GM18867 (cell line): Measurements from ENCODE around the gene DDX49.
"Not testable (repeated sequence)": the region's sequence is repeated elsewhere in the genome, so short reads cannot be mapped to it uniquely, and the experiment has no call there.

ENCODE experiments used
- ATAC-seq: cut with Tn5 transposase; IDR thresholded peaks from one replicate; pipeline ENCODE4 v1.9.1; 2021; ENCODE audit warnings: mild to moderate bottlenecking, moderate library complexity; ENCODE audit not compliant: unreplicated experiment

The DDX49 gene

DNA sequence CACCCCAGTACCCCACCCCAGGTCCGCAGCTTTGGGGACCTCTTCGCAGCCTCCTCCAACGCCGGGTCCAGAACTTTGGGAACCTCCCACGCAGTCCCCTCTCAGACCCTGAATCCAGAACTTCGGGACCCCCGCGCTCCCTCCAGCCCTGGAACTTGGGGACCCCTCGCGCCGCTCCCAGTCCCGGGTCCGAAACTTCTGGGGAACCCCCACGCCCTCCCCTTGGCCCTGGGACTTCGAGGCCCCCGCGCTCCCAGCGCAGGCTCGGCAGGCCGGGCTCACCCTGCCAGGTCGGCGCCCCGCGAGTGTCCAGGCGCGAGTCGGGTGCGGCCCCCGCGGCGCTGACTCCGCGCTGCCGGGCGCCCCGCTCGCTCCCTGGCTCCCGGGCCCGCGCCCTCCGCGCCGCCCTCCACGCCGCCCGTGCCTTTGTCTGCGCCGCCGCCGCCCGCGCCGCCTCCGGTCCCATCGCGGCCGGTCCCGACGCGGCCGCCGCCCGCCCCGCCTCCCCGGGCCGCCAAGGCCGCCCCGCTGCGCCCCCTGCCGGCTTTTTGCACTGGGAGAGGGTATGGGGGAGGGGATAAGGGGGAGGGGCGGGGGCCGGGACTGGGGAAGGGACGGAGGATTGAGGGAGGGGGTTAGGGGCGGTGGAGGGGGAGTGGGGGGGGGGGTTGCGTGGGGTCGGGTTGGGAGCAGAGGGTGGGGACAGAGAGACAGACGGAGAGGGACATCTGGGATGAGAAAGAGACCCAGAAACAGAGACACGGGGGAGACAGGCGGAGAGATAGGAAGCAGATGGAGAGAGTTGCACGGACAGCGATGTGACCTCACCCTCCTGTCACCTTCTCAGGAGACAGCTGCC lies 21.5 kb downstream of the DDX49 start, which contains the start of gene HOMER3:
TSS of gene HOMER3 (minus strand) at position 449 of the 859 bp plus-strand sequence. CDS start 2,235 bp downstream, outside the sequence.
- ATAC-seq, result peak; percentile 69

DNA sequence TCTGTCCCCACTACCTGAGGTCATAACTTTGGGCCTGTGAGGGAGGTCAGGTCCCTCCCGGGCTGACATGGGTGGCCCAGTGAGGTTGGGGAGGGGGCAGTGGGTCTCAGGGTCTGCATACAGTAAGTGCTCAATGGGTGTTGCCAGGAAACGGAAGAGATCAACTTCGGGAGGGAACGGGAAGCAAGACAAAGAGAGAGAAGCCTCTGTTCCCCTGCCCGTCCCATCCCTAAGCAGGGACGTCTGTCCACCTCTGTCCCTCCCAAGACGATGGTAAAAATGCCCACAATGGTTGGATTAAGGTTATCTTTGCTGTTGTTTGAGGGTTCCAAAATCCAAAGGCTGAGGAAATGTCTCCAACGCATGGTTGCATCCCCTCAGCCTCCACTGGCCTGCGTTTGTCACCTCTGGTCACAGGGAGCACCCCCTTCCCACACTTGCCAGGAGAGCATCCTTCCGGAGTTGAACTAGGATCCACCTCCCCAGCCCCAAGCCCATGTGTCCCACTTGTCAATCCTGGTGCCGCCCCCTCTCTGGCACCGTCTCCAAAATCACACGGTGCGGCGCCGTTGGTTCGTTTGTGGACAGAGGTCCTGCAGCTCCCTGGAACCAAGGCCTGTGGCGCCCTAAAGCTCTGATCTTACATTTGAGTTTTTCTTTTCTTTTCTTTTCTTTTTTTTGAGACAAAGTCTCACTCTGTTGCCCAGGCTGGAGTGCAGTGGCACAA lies 22.3 kb downstream of the DDX49 start:
- no peak for ATAC-seq

DNA sequence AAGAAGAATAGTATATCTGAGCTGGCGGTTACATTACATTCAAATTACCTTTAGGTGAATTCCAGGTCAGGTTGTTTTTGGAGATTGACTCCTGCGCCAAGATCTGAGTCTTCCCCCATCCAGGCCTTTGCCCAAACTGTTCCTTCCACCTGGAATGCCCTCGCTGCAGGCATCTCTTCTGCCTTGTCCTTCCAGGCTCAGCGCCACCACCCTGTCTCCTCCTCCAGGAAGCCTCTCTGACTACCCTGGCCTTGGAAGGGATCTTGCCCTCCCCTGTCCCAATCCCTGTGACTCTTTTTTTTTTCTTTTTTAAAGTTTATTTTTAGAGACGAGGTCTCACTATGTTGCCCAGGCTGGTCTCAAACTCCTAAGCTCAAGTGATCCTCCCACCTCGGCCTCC lies 23.2 kb downstream of the DDX49 start:
- no peak for ATAC-seq

DNA sequence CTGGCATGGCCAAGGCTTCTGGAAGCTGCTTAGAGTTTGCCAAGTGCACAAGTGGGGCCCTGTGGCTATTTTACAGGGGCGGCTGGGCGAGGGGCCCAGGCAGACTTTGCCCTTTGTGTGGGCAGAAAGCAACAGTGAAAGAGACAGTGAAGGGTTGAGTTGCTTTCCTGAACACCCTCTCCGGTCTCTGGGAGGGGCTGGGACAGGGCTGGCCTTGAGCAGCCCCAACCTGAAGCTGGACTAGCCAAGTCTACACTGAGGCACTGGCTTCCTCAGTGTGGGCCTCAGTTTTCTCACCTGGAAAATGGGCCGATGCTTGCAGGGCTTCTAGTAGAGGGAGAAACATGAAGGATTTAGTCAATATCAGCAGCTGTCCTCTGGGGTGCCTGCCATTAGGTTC lies 23.9 kb downstream of the DDX49 start:
- no peak for ATAC-seq

DNA sequence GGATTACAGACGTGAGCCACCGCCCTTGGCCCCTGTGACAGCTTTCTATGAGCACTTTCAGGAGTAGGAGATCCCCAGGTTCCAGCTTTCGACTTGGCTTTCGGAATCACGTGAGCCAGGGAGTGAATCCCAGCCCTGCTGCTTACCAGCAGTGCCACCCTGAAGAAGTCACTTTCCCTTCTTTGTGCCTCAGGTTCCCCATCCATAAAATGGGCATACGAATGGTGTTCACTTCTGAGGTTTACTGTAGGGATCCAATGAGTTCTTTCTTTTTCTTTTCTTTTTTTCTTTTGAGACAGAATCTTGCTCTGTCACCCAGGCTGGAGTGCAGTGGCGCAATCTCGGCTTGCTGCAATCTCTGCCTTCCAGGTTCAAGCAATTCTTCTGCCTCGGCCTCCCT lies 25.8 kb downstream of the DDX49 start:
- ATAC-seq, result no peak

DNA sequence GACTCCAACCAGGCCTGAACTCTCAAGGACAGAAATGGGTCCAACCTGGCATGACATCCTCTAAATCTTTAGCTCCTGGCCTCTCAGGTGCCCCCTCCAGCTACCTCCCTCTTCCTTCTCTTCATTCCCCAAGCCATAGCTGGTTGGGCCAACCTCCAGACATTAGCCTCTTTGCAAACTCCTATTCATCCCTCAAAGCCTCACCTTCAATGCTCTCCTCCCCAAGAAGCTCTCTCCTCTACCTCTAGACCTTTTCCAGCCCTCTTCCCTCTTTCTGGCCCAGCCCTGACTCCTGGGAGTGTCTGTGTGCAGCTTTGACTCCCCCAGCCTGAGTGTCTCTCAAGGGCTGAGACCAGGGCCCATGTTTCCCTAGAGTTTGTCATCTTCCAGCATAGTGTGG lies 26.8 kb downstream of the DDX49 start:
- no peak for ATAC-seq

DNA sequence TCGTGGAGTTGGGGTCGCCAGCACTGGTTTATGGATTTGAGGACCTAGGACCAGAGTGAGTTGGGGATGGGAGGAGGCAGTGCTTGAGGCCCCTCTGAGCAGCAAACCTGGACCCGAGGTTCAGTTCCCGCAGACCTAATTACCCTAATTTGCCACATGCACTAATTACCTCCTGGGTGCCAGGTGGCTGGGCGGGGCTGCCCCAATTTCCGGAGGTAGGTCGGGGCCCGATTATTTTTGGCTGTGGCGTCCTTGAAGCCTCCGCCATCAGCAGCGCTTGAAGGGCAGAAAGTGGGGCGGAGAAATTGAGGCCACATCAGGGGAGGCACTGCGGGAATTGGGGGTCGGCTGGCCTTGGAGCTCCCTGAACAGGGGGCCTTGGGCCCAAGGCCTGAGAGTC lies 27.4 kb downstream of the DDX49 start:
- no peak for ATAC-seq

DNA sequence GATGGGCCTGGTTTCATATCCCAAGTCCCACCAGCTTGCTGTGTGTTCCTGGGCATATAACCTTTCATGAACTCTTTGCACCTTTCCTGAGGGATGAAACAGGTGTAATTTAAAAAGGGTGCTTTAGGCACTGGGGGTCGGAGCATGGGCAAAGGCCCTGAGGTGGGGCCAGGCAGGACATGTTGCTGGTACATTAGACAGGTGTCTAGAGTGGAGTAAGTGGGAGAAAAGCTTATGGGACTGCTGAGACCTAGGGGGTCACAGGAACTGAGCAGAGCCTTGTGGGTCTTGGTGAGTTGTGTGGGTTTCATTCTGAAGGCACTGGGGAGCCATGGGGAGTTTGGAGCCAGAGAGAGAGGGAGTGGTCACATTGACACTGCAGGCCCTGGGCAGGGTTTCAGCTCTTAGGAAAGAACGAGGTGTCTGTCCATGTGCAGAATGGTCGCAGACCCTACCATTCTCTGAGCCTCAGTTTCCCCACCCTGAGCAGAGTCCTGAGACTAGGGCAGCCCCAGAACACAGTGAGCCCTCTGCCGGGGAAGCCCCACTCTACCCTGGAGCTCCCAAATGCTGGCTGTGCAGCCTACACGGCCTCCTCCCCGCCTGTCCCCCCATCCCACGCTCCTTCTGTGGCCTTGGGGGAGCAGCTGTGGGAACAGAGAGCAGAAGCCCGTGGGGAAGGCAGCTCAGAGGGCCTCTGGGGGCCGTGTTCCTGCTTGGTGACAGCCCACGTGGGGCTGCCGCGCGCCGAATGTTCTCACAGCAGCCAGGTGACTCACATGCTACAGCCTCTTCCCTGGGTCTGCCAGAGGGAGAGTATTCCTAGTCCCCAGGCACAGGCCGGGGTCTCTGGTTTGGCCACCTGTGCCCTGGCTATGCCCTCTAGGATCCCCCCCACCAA lies 28.8 kb downstream of the DDX49 start:
- ATAC-seq, result no peak

DNA sequence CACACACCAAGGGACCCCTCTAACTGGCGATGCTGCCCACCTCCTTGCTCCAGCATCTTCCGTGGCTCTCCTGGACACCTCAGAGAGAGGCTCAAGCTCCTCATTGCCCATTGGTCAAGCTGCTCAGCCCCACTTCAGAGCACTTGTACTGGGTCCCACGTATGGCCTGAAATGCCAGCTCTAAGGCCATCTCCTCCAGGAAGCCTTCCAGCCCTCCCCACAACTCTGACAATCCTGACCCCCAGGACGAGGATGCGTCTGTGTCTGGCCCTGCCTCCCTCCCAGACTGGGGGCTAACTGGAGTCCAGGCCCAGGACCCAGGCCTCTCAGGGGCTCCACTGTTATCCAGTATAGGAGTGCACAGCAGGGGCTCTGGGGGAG lies 29.5 kb downstream of the DDX49 start:
- no peak for ATAC-seq

DNA sequence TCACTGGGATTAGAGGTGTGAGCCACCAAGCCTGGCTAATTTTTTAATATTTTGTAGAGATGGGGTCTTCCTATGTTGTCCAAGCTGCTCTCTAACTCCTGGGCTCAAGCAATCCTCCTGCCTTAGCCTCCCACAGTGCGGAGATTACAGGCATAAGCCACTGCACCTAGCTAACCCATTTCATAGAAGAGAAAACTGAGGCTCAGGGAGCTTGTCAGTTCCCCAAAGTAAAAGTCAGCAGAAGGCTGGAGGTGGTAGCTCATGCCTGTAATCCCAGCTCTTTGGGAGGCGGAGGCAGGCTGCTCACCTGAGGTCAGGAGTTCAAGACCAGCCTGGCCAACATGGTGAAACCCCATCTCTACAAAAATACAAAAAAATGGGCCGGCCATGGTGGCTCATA lies 30.3 kb downstream of the DDX49 start:
- no peak for ATAC-seq

DNA sequence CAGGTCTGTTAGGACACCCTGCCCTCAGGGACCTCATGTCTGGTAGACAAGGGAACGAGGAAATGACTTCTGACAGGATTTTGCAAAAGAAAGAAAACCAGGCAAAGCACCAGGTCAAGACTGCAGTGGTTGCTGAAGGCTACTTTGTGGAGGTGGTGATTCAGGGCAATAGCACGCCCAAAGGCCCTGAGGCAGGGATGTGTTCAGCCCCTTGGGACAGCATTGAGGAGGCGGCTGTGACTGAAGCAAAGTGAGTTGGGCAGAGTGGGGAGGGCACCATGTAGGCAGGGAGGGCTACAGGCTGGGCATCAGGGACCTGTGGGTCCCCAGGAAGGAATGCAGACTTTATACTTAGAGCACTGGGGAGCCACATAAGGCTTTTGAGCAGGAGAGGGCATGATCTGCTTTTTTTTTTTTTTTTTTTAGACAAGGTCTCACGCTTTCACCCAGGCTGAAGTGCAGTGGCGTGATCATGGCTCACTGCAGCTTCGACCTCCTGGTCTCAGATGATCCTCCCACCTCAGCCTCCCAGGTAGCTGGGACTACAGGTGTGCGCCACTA lies 32.3 kb downstream of the DDX49 start:
- no peak for ATAC-seq

DNA sequence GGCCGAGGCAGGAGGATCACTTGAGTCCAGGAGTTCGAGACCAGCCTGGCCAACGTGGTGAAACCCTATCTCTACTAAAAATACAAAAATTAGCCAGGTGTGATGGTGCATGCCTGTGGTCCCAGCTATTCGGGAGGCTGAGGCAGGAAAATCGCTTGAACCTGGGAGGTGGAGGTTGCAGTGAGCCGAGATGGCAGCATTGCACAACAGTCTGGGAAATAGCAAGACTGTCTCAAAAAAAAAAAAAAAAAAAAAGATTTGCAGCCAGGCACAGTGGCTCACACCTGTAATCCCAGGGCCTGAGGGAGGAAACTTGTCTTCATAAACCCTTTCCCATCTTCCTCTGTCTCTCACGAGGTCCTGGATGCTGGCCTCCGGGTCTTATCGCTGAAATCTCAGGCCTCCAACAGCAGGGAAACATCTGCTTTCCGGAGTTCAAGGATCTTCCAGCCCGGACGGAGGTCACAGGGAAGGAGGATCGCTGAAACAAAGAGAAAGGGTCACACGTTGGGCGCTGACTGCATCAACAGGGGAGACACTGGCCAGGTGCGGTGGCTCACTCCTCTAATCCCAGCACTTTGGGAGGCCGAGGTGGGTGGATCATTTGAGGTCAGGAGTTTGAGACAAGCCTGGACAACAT lies 33.0 kb downstream of the DDX49 start:
- not testable (repeated sequence) for ATAC-seq

DNA sequence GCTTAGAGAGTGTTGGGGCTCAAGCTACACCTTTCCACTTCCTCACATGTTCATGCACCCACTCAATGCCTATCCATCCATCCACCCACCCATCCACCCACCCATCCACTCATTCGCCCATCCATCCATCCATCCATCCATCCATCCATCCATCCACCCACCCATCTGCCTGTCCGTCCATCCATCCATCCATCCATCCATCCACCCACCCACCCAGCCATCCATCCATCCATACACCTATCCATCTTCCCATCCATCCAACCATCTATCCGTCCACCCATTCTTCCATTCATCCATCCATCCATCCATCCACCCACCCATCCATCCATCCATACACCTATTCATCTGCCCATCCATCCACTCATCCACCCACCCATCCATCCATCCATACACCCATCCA lies 34.6 kb downstream of the DDX49 start:
- ATAC-seq, result no peak

DNA sequence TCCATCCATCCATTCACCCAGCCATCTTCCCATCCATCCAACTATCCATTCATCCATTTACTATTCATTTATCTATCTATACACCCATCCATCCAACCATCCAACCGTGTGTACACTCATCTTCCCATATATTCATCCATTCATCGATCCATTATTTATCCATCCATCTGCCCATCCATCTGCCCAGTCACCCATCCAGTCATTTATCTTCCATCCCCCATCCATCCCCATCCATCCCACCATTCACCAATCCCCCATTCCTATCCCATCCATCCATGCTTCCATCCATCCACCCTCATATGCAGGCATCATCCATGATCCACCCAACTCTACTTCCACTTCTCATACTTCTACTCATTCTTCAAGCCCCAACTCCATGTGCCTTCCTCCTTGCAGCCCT lies 35.5 kb downstream of the DDX49 start:
- ATAC-seq, result no peak

DNA sequence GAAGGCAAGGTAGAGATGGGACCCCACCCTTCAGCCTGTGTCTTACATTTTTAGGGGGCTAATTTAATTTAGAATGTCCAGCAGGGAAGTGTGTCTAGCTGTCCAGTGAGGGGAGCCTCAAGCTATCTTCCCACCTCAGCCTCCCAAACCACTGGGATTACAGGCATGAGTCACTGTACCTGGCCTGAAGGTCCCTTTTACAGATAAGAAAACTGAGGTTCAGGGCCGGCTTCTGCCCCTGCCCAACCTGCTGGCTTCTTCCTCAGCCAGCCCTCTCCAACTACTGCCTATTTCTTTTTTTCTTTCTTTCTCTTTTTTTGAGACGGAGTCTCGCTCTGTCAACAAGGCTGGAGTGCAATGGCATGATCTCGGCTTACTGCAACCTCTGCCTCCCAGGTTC lies 40.9 kb downstream of the DDX49 start:
- no peak for ATAC-seq

DNA sequence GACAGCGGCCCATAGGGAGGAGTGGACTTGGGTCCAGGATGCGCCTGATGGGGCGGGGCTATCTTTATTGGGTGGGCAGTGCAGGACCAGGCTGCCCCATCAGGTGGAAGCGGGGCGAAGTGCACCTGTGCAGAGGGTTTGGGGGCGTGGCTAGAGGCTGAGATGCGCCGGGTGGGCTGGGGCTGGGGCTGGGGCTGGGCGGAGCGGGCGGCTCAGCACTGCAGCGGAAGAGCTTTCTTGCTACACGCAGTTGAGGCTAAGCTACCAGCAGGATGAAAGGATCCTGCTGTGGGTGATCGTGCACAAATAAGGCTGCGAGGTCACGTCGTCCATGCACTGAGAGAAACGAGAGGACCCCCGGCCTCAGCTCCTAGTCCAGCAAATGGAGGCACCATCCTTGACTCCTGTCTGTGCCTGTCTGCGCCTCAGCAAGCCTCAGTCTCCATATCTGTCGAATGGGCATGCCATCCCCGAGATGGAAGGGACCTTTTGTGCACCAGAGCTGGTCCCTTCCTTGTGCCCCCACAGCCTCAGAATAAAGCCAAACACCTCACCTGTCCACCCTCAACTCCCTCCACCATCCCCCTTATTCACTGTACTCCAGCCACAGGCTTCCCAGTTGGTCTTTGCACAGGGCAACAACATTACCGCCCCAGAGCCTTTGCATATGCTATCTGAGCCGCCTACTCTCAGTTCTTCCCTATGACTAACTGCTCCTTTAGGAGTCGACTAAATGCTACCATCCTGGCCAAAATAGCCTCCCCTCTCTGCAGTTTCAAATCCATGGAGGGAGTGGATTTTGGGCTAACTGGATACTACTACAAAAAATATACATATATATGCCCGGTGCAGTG lies 42.5 kb downstream of the DDX49 start:
- ATAC-seq, result no peak

DNA sequence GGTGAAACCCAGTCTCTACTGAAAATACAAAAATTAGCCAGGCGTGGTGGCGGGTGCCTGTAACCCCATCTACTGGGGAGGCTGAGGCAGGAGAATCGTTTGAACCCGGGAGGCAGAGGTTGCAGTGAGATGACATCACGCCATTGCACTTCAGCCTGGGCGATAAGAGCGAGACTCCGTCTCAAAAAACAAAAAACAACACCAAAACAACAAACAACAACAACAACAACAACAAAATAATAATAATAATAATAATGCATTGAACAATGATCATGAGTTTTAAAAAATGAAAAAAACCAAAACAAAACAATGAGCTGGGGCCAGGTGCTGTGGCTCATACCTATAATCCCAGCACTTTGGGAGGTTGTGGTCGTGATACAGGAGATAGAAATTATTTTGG lies 44.6 kb downstream of the DDX49 start:
- no peak for ATAC-seq

DNA sequence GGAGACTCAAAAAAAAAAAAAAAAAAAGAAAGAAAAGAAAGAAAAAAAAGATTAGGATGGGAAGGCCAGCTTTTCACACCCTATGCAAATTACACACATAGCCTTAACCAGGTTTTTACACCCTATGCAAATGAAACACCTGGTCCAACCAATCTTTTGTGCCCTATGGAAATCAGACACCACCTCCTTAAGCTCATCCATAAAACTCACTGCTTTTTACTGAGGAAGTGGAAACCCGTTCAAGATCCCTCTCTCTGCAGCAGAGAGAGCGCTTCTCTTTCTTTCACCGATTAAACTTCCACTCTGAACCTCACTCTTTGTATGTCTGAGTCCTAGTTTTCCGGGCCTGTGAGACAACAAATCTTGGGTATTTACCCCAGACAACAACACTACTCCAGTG lies 46.8 kb downstream of the DDX49 start:
- ATAC-seq, result no peak

DNA sequence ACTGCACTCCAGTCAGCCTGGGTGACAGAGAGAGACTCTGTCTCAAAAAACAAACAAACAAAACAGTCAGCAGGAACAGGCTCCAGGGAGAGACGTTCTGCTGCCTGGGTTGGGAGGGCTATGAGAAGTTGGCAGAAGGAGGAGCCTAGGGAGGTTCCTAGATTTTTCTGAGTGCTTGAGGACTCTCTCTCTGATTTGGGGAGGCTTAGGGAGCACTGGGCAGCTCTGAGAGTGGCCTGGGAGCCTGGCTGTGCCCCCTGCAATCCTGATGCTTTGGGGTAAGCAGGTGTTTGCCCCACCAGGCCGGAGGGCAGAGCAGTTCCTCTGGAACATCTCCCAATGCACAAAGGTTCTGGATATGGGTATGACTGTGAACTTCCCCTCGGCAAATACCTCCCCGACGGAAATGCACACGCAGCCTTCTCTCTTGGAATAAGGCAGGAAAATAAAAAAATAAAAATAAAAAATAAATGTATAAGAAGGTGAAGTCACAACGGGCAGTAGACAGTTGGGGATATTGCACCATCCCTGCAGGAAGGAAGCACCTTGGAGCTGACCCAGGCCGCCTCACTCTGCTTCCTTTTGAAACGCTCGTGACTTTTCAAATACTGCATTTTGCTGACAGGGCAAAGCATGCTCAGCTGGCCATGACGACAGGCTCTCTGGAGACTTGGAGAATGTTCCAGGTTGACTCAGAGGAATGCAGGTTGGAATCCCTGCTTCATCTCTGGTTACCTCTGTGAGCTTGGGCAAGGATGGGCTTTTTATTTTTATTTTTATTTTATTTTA lies 48.0 kb downstream of the DDX49 start:
- ATAC-seq, result no peak
